DMS 273 treated with DMSO at 0.1 percent for 48 hours (cell line): ENCODE results near the gene LIPG.
"Not testable (repeated sequence)": the region's sequence is repeated elsewhere in the genome, so short reads cannot be mapped to it uniquely, and the experiment has no call there.

Experiments
- DNase-seq: peaks from one replicate; lab custom pipeline; 2025; lab: John Stamatoyannopoulos, UW

The LIPG gene

GRCh38 chr18:49573835-49574234 is 12.0 kb downstream of the LIPG start:
- no peak for DNase-seq

GRCh38 chr18:49579041-49579440 is 17.2 kb downstream of the LIPG start:
- not testable (repeated sequence) for DNase-seq

GRCh38 chr18:49579583-49579982 is 17.7 kb downstream of the LIPG start:
- not testable (repeated sequence) for DNase-seq

- DNase-seq: no peak
These were observed 18.4 kb downstream of the LIPG start for GRCh38 chr18:49580279-49580678.

GRCh38 chr18:49581371-49581770 is 19.5 kb downstream of the LIPG start:
- no peak for DNase-seq

GRCh38 chr18:49582579-49582978 is 20.7 kb downstream of the LIPG start:
- DNase-seq: no peak

- DNase-seq: no peak
These were observed 22.5 kb downstream of the LIPG start for GRCh38 chr18:49584394-49584793.

- DNase-seq: not testable (repeated sequence)
These were observed 23.1 kb downstream of the LIPG start for GRCh38 chr18:49584951-49585350.

GRCh38 chr18:49585781-49586663 is 24.2 kb downstream of the LIPG start:
- no peak for DNase-seq

- DNase-seq: no peak
These were observed 26.3 kb downstream of the LIPG start for GRCh38 chr18:49588171-49588570.

GRCh38 chr18:49588971-49589370 is 27.1 kb downstream of the LIPG start:
- DNase-seq: no peak

- no peak for DNase-seq
These were observed 28.8 kb downstream of the LIPG start for GRCh38 chr18:49590608-49591007.

- no peak for DNase-seq
These were observed 29.4 kb downstream of the LIPG start for GRCh38 chr18:49591271-49591670.

- DNase-seq: no peak
These were observed 29.9 kb downstream of the LIPG start for GRCh38 chr18:49591775-49592174.

- no peak for DNase-seq
These were observed 34.8 kb downstream of the LIPG start for GRCh38 chr18:49596687-49597086.

- no peak for DNase-seq
These were observed 35.5 kb downstream of the LIPG start for GRCh38 chr18:49597157-49597931.

GRCh38 chr18:49601211-49601610 is 39.4 kb downstream of the LIPG start:
- DNase-seq: no peak

- no peak for DNase-seq
These were observed 46.8 kb downstream of the LIPG start for GRCh38 chr18:49608366-49609255.

- no peak for DNase-seq
These were observed 47.6 kb downstream of the LIPG start for GRCh38 chr18:49609256-49610021.

- no peak for DNase-seq
These were observed 48.2 kb downstream of the LIPG start for GRCh38 chr18:49610022-49610445.

GRCh38 chr18:49611316-49611715 is 49.5 kb downstream of the LIPG start:
- no peak for DNase-seq
